ENCODE measurements around the gene AK4. TPM values are rescaled to one million over a fixed set of nuclear protein-coding genes. Genes with fewer than 3 reads are reported as not detected.

The AK4 gene
- total and polyA plus RNA-seq, 9 donors, result 1.7 to 25.6 (median 13.2) TPM

DNA sequence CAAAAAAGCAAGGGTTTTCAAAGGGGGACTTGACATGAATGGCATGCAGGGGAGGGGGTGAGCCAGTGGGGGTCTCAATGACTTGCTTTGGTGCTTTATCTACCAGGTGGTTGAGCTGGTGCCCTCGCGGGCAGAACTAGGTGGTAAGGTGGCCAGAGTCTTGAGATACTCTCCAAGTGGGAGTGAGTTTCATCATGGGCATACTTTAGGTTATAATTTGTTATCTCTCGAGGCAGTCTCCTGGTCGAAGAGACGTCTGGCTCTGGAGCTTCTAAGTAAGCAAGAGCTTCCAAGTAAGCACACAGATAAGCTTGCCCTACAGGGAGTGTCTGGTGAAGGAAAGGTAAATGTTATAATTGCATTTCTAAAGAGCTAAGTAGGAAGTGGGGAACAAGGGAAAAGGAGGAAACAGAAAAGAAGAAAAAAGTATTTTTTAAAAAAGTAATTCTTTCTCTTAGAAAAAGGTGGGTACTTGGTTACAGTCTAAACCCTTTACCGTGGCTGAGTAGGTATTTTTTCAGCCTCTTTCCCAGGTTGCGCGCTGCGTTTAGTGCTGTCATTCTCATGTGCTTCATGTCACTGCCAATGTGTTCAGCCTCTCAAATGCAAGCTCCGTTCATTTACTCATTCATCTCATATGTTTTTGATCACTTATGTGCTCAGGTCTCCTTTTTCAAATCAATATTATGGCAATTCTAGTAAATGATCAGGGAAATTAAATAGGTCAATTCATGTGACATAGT, 129.8 kb downstream of the AK4 start:
- Histone ChIP-seq H3K36me3 (no peaks in the 10 kb centered on the region), H3K27me3 (no peaks in the 10 kb centered on the region), H3K4me3 (no peak overlapping the region), H3K4me1 (ENCODE audit: insufficient read depth) (peaks cover 2% of the 10 kb centered on the region), H3K9me3 (no peaks in the 10 kb centered on the region), H3K27ac (no peak overlapping the region)
- WGBS, 3 donors, result 49 to 55% (median 54%) methylated on average over 10 of the region's 10 CpGs
- DNase-seq, result no peak
- TF ChIP-seq, protein P1, sequence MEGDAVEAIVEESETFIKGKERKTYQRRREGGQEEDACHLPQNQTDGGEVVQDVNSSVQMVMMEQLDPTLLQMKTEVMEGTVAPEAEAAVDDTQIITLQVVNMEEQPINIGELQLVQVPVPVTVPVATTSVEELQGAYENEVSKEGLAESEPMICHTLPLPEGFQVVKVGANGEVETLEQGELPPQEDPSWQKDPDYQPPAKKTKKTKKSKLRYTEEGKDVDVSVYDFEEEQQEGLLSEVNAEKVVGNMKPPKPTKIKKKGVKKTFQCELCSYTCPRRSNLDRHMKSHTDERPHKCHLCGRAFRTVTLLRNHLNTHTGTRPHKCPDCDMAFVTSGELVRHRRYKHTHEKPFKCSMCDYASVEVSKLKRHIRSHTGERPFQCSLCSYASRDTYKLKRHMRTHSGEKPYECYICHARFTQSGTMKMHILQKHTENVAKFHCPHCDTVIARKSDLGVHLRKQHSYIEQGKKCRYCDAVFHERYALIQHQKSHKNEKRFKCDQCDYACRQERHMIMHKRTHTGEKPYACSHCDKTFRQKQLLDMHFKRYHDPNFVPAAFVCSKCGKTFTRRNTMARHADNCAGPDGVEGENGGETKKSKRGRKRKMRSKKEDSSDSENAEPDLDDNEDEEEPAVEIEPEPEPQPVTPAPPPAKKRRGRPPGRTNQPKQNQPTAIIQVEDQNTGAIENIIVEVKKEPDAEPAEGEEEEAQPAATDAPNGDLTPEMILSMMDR (IDR thresholded peaks at IDR 0.05), result no peak
- TF ChIP-seq EP300 (IDR thresholded peaks at IDR 0.05) (no peak), POLR2A (IDR thresholded peaks at IDR 0.05) (no peak)
- intact Hi-C loops (cut with DNase I), result no loop called here

DNA sequence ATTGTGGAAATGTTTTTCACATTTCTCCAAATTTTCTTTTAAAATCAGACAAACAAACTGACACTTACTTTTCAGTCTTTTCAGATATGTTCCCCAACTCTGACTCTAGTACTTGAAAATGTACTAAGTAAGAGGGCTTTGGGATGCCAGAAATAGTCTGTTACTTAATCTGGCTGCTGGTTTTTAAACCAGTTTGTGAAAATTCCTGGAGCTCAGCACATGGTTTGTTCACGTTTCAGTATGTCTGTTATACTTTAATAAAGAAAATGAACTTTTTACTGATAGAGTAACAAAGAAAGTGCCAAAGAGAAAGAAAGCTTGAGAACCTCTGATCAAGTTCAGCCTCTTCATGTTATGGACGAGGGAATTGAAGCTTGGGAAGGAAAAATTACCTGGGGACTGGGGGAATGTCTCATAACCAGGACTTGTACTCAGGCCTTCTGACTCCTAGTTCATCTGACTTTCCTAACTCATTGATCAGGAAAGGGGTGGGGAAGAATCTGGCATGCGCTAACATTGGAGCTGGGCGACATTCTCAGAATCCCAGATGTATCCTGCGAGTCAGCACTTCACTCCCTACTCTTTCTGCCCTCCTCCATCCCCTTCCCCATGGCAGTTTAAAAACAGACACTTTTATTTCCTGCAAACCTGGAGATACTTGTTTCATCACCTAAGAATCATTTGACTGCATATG, 130.5 kb downstream of the AK4 start:
- Histone ChIP-seq H3K27ac (no peak overlapping the region), H3K36me3 (no peaks in the 10 kb centered on the region), H3K4me1 (ENCODE audit: insufficient read depth) (peaks cover 2% of the 10 kb centered on the region), H3K9me3 (no peaks in the 10 kb centered on the region), H3K27me3 (no peaks in the 10 kb centered on the region), H3K4me3 (no peak overlapping the region)
- no peak for DNase-seq
- intact Hi-C loops (cut with DNase I), result no loop called here
- WGBS, 3 donors, result 19 to 31% (median 23%) methylated on average over 5 of the region's 5 CpGs
- TF ChIP-seq POLR2A (IDR thresholded peaks at IDR 0.05) (no peak), EP300 (IDR thresholded peaks at IDR 0.05) (no peak)
- TF ChIP-seq, protein P1 (IDR thresholded peaks at IDR 0.05), result no peak

DNA sequence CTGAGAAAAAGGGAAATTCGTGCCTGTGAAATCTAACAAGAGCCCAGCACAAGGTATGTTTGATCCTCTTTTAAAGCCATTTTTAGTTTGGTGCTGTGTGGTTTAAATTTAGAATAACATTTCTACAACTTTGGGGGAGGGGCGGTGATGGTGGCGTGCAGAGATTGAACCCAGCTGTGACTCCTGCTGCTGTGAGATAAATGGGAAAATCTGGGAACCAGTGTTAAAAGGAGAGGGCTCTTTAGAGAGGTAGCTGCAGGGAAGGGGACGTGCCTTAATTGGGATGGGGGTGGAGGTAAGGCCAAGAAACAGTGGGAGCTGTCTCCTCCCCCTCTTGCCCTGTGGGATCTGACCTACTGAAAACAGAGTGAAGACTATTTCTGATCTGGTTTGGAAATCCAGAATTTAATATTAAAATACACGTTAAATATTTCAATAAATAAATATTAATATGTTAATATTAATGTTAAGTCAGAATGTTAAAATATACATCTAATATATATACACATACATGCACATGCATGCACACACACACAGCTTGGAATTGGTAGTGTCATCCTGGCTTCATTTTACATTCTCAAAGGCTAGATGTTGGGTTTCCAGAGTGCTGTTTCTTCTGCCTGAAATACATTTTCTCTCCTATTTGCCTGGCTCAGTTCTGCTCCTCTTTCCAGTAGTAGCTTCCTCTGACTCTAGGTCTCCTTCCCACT, 131.2 kb downstream of the AK4 start:
- 8 to 15% (median 11%) methylated on average over 5 of the region's 5 CpGs for WGBS, 3 donors
- H3K9me3 ChIP-seq, result no peaks in the 10 kb centered on the region
- no peaks in the 10 kb centered on the region for H3K36me3 ChIP-seq
- intact Hi-C loops (cut with DNase I), result no loop called here
- TF ChIP-seq, protein P1 (IDR thresholded peaks at IDR 0.05), result no peak
- TF ChIP-seq EP300 (IDR thresholded peaks at IDR 0.05), result no peak
- TF ChIP-seq POLR2A (IDR thresholded peaks at IDR 0.05), result no peak
- no peak overlapping the region for H3K4me3 ChIP-seq
- H3K27me3 ChIP-seq, result no peaks in the 10 kb centered on the region
- H3K4me1 ChIP-seq (ENCODE audit: insufficient read depth), result peaks cover 2% of the 10 kb centered on the region
- no peak for DNase-seq
- H3K27ac ChIP-seq, result no peak overlapping the region

Small RNA genes within 50 kb of the gene (small RNA-seq; reads per million reads assigned to genes)
- gene RPS29P7, result not detected

Other genes starting within 250 kb of the AK4 start
- gene JAK1, start 181.7 kb upstream of the AK4 start, total RNA-seq, result 100 to 1,000 TPM; 106 to 169 (median 127) TPM
- gene JAK1, start 181.7 kb upstream of the AK4 start, polyA plus RNA-seq, result 100 to 1,000 TPM in 1 of 2 donors, 10 to 100 TPM in 1; 50.9 to 160 TPM
- gene DNAJC6, start 161.3 kb downstream of the AK4 start, total RNA-seq, result 1 to 10 TPM in 6 of 7 donors, under 1 TPM in 1; 0.83 to 2.4 (median 1.5) TPM
- 1 to 10 TPM in 1 of 2 donors, under 1 TPM in 1; 0.48 to 2.7 TPM for gene DNAJC6, start 161.3 kb downstream of the AK4 start, polyA plus RNA-seq

Measured in ovary (tissue), 9 donors.